H1 (cell line): ENCODE results near the gene CA10. TPM values are rescaled to one million over a fixed set of nuclear protein-coding genes. Genes with fewer than 3 reads are reported as not detected.
A peak's percentile ranks its signal among the peaks of the same experiment; 100 is the strongest.

Experiments
- CTCF ChIA-PET: fragments of 300-600 bp; sonication (Branson Sonifier 250); formaldehyde crosslinking; loops from one replicate; lab custom pipeline; 2021; ENCODE audit not compliant: partially characterized antibody; lab: Charles Lee
- POLR2A ChIA-PET: fragments of 300-600 bp; sonication (Branson Sonifier 250); formaldehyde crosslinking; loops from one replicate; lab custom pipeline; 2021; ENCODE audit warnings: inconsistent platforms; ENCODE audit not compliant: partially characterized antibody; lab: Charles Lee
- DNase-seq, 2 experiments: peaks; one replicate each; pipeline versions ENCODE4 v3.0.0 to v3.0.0-alpha.2; 2010 to 2022; ENCODE audit warnings: low spot score in 2 of 2, low read depth in 1 of 2, mixed read lengths in 1 of 2
- FAIRE-seq: peaks from 2 replicates; lab custom pipeline; 2011; peaks lifted over from hg19 to GRCh38; lab: Jason Lieb, UNC
- H2AFZ ChIP-seq: 2 replicates; pipeline ENCODE4 v1.8.1; 2012; ENCODE audit warnings: low read length, inconsistent platforms
- H2AK5ac ChIP-seq: 2 replicates; pipeline ENCODE4 v1.6.1; 2013; ENCODE audit warnings: low read depth, low read length
- H2BK120ac ChIP-seq: replicated peaks from 2 replicates; pipeline ENCODE3; 2013; ENCODE audit warnings: low read depth, low read length, inconsistent platforms
- H2BK12ac ChIP-seq: 2 replicates; pipeline ENCODE4 v1.6.1; 2013; ENCODE audit warnings: low read depth, low read length
- H2BK15ac ChIP-seq: 2 replicates; pipeline ENCODE4 v1.6.1; 2013; ENCODE audit warnings: low read length
- H2BK20ac ChIP-seq: 2 replicates; pipeline ENCODE4 v1.6.1; 2013; ENCODE audit warnings: low read length
- H2BK5ac ChIP-seq: 2 replicates; pipeline ENCODE4 v1.6.1; 2013; ENCODE audit warnings: low read depth, low read length
- H3K14ac ChIP-seq: 2 replicates; pipeline ENCODE4 v1.6.1; 2013; ENCODE audit warnings: inconsistent platforms; ENCODE audit not compliant: insufficient read length
- H3K18ac ChIP-seq: 2 replicates; pipeline ENCODE4 v1.6.1; 2013; ENCODE audit warnings: low read length; ENCODE audit errors: extremely low read depth
- H3K23ac ChIP-seq: 2 replicates; pipeline ENCODE4 v1.6.1; 2013; ENCODE audit warnings: inconsistent platforms; ENCODE audit not compliant: insufficient read length
- H3K23me2 ChIP-seq: 2 replicates; pipeline ENCODE4 v1.6.1; 2013; ENCODE audit warnings: low read depth, low read length
- H3K27ac ChIP-seq: 2 replicates; pipeline ENCODE4 v1.6.1; 2011; ENCODE audit warnings: low read depth, low read length, inconsistent platforms
- H3K27me3 ChIP-seq, 4 experiments: replicated peaks in 1 of 4; 1 replicate in 1 of 4; 2 replicates in 3 of 4; pipeline versions ENCODE4 v1.6.1 to v1.8.1; 2011 to 2013; ENCODE audit warnings: low read length in 3 of 4, mild to moderate bottlenecking in 3 of 4, inconsistent platforms in 2 of 4, mixed read lengths in 2 of 4, moderate library complexity in 1 of 4; ENCODE audit not compliant: control insufficient read depth in 3 of 4, insufficient read depth in 3 of 4; ENCODE audit errors: extremely low read depth in 1 of 4
- H3K36me3 ChIP-seq, 4 experiments: 2 replicates each; pipeline versions ENCODE4 v1.6.1 to v1.8.1; 2011 to 2013; ENCODE audit warnings: mild to moderate bottlenecking in 4 of 4, low read length in 3 of 4, moderate library complexity in 2 of 4, control low read depth in 1 of 4, inconsistent platforms in 1 of 4; ENCODE audit not compliant: insufficient read depth in 4 of 4, control insufficient read depth in 2 of 4
- H3K4ac ChIP-seq: replicated peaks from 2 replicates; pipeline ENCODE3; 2013; ENCODE audit warnings: low read length, low read depth, mixed read lengths, inconsistent platforms; ENCODE audit not compliant: insufficient read length
- H3K4me1 ChIP-seq, 4 experiments: replicated peaks in 1 of 4; 1 replicate in 1 of 4; 2 replicates in 3 of 4; pipeline versions ENCODE4 v1.6.1 to v1.8.1; 2011 to 2013; ENCODE audit warnings: low read length in 3 of 4, inconsistent platforms in 2 of 4, mixed read lengths in 1 of 4; ENCODE audit not compliant: insufficient read depth in 4 of 4, control insufficient read depth in 3 of 4
- H3K4me2 ChIP-seq, 2 experiments: 2 replicates each; pipeline versions ENCODE4 v1.6.1 to v1.8.1; 2011 to 2013; ENCODE audit warnings: low read depth in 2 of 2, low read length in 2 of 2, control low read depth in 1 of 2, inconsistent platforms in 1 of 2, mild to moderate bottlenecking in 1 of 2; ENCODE audit not compliant: insufficient read depth in 1 of 2
- H3K4me3 ChIP-seq, 4 experiments: fragments of 200-600, 300-600 bp in 1 of 4; sonication (generic), shearing (Covaris generic), sonication (Bioruptor Twin) in 1 of 4; 2 replicates each; pipeline versions ENCODE4 v1.5.1 to v1.8.1; 2011 to 2016; ENCODE audit warnings: low read length in 4 of 4, low read depth in 3 of 4, control low read depth in 2 of 4, inconsistent platforms in 2 of 4, mild to moderate bottlenecking in 2 of 4, mixed read lengths in 1 of 4, moderate library complexity in 1 of 4; ENCODE audit not compliant: insufficient read depth in 2 of 4; ENCODE audit errors: extremely low read depth in 1 of 4
- H3K56ac ChIP-seq: replicated peaks from 2 replicates; pipeline ENCODE3; 2013; ENCODE audit warnings: low read depth, mild to moderate bottlenecking, mixed read lengths, low read length, inconsistent platforms; ENCODE audit not compliant: insufficient read length
- H3K79me1 ChIP-seq: 2 replicates; pipeline ENCODE4 v1.6.1; 2013; ENCODE audit warnings: low read depth, low read length, control low read depth
- H3K79me2 ChIP-seq, 2 experiments: 2 replicates each; pipeline versions ENCODE4 v1.6.1 to v1.8.1; 2012 to 2013; ENCODE audit warnings: low read length in 2 of 2, mild to moderate bottlenecking in 2 of 2, inconsistent platforms in 1 of 2; ENCODE audit not compliant: insufficient read depth in 2 of 2, control insufficient read depth in 1 of 2
- H3K9ac ChIP-seq, 4 experiments: replicated peaks in 1 of 4; 1 replicate in 1 of 4; 2 replicates in 3 of 4; pipeline versions ENCODE4 v1.6.1 to v1.8.1; 2011 to 2013; ENCODE audit warnings: low read depth in 3 of 4, low read length in 3 of 4, control low read depth in 2 of 4, mild to moderate bottlenecking in 2 of 4, moderate library complexity in 2 of 4, inconsistent platforms in 1 of 4; ENCODE audit errors: extremely low read depth in 1 of 4
- H3K9me3 ChIP-seq, 2 experiments: 2 replicates each; pipeline versions ENCODE4 v1.6.1 to v1.8.1; 2012 to 2013; ENCODE audit warnings: mild to moderate bottlenecking in 2 of 2, moderate library complexity in 2 of 2, control low read depth in 1 of 2, inconsistent platforms in 1 of 2, low read depth in 1 of 2, low read length in 1 of 2, mixed read lengths in 1 of 2; ENCODE audit not compliant: insufficient read depth in 2 of 2
- H4K20me1 ChIP-seq, 2 experiments: replicated peaks in 1 of 2; 2 replicates each; pipeline versions ENCODE3 to v1.8.1; 2011 to 2013; ENCODE audit warnings: inconsistent platforms in 2 of 2, low read length in 2 of 2, mild to moderate bottlenecking in 1 of 2; ENCODE audit not compliant: insufficient read depth in 2 of 2, control insufficient read depth in 1 of 2
- H4K5ac ChIP-seq: 2 replicates; pipeline ENCODE4 v1.6.1; 2013; ENCODE audit warnings: low read length, low read depth, mixed read lengths, inconsistent platforms; ENCODE audit not compliant: insufficient read length
- H4K8ac ChIP-seq: 2 replicates; pipeline ENCODE4 v1.8.0; 2013; ENCODE audit warnings: mild to moderate bottlenecking, moderate library complexity, low read length, inconsistent platforms; ENCODE audit not compliant: insufficient read depth; ENCODE audit errors: extremely low read depth
- H4K91ac ChIP-seq: replicated peaks from 2 replicates; pipeline ENCODE3; 2013; ENCODE audit warnings: low read length, mixed read lengths, inconsistent platforms; ENCODE audit not compliant: insufficient read length
- ASH2L ChIP-seq: fragments of 200-600, 300-600 bp; sonication (generic); IDR thresholded peaks from one replicate; pipeline ENCODE4 v1.7.1; 2017; ENCODE audit warnings: low read length
- ATF3 ChIP-seq: IDR thresholded peaks from 2 replicates; pipeline ENCODE4 v1.6.1; 2011; ENCODE audit warnings: low read depth, mild to moderate bottlenecking, low read length; ENCODE audit not compliant: insufficient read depth
- BCL11A ChIP-seq, 2 experiments: IDR thresholded peaks; one replicate each; pipeline ENCODE4 v1.6.1; 2011; ENCODE audit warnings: low read depth in 2 of 2, low read length in 2 of 2, mild to moderate bottlenecking in 2 of 2
- CTCF ChIP-seq, 3 experiments: IDR thresholded peaks; 1 replicate in 2 of 3; 2 replicates in 1 of 3; pipeline versions ENCODE4 v1.5.1 to v1.6.1; 2011; ENCODE audit warnings: low read length in 3 of 3, mild to moderate bottlenecking in 3 of 3, inconsistent platforms in 2 of 3, low read depth in 1 of 3, moderate library complexity in 1 of 3; ENCODE audit not compliant: insufficient read depth in 1 of 3; ENCODE audit errors: control extremely low read depth in 1 of 3
- EGR1 ChIP-seq: IDR thresholded peaks from 2 replicates; pipeline ENCODE4 v1.6.1; 2011; ENCODE audit warnings: low read depth, low read length, borderline replicate concordance
- EP300 ChIP-seq, 2 experiments: IDR thresholded peaks; 1 replicate in 1 of 2; 2 replicates in 1 of 2; pipeline ENCODE4 v1.6.1; 2011 to 2012; ENCODE audit warnings: low read depth in 2 of 2, low read length in 2 of 2, mild to moderate bottlenecking in 2 of 2, borderline replicate concordance in 1 of 2, inconsistent platforms in 1 of 2, moderate library complexity in 1 of 2
- POLR2AphosphoS5 ChIP-seq: IDR thresholded peaks from 2 replicates; pipeline ENCODE4 v1.6.1; 2011; ENCODE audit warnings: low read depth, low read length
- RAD21 ChIP-seq, 2 experiments: IDR thresholded peaks in 1 of 2; conservative IDR thresholded peaks in 1 of 2; 2 replicates each; pipeline ENCODE4 v1.6.1; 2011; ENCODE audit warnings: low read depth in 2 of 2, low read length in 2 of 2, improper control_type of control experiment in 1 of 2, inconsistent platforms in 1 of 2, mild to moderate bottlenecking in 1 of 2, moderate library complexity in 1 of 2
- WGBS, 2 experiments: shearing (Covaris generic) in 1 of 2; methylation state at CpG; one replicate each; pipeline versions ENCODE4 v1.1.6 to v1.1.7; 2013 to 2015; ENCODE audit warnings: low lambda C conversion rate in 2 of 2, mixed read lengths in 2 of 2, inconsistent platforms in 1 of 2, low coverage in 1 of 2, missing lambda C conversion rate in 1 of 2; ENCODE audit not compliant: insufficient replicate concordance in 2 of 2, insufficient coverage in 1 of 2, insufficient read length in 1 of 2; ENCODE audit errors: extremely low coverage in 1 of 2, missing lambda C conversion rate in 1 of 2; 5-methylcytosine and 5-hydroxymethylcytosine counted together
- polyA plus RNA-seq, 7 experiments: library from polyadenylated mRNA; depleted of rRNA in 3 of 7; stranded (reverse) in 5 of 7; unstranded in 2 of 7; fragments of >200 nt in 5 of 7; fragments of 200-250 nt in 2 of 7; gene quantifications; 1 replicate in 5 of 7; 2 replicates in 1 of 7; 4 replicates in 1 of 7; pipeline versions ENCODE4 v1.2.1 to v1.2.3, GENCODE V29; 2011 to 2013; ENCODE audit warnings: missing spikeins in 2 of 7, mixed read lengths in 2 of 7
- total RNA-seq: library from RNA; stranded (reverse); fragmentation: NEBNext Ultra II Directional; extraction: Animal tissue kit (Norgen Biotek cat#: 25700); gene quantifications from 2 replicates; pipeline ENCODE4 v1.2.1, GENCODE V29; 2021

The CA10 gene
- total and polyA plus RNA-seq, 2 of the 8 experiments (the other 6 are each of a cell fraction or from before 2014, with no cell fraction given): 0.60 to 0.63 TPM

DNA sequence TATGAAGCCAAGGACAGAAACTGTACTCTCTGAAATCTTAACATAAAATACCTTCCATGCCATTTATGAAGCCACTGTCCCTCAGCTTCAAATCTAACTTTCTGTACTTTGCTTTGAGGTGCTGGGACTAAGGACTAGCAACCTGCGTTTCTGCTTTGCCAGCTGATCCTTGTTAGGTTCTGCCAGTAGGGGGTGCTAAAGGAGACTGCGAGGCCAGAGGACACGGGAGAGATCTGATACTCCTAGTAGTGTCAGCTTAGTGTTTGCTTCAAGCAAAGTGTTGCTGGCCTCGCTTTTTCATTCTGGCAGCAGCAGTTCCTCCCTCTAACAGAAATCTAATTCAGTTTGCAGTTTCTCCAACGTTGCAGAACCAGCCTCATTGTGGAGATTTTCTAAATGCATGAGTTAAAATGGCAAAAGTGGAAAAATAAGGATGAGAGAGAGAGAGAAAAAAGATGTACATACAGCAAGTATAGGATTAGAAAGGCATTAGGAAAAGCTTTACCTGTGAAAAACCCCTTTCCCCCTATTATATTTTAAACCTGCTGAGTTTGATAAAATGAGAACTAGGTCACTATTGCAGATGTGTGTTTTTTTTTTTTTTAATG lies 297.5 kb downstream of the CA10 start:
- Histone ChIP-seq H3K4me1 (no peaks in the 10 kb centered on the region), H2BK5ac (no peak overlapping the region), H4K91ac (no peak overlapping the region), H3K4me3 (no peak overlapping the region), H2AK5ac (no peak overlapping the region), H4K8ac (no peak overlapping the region), H3K23me2 (no peaks in the 10 kb centered on the region), H2AFZ (no peak overlapping the region), H4K20me1 (no peaks in the 10 kb centered on the region), H3K79me1 (no peaks in the 10 kb centered on the region), H3K9ac (no peak overlapping the region), H3K14ac (no peak overlapping the region), H3K27ac (no peak overlapping the region), H3K27me3 (no peaks in the 10 kb centered on the region), H2BK120ac (no peak overlapping the region), H2BK20ac (no peak overlapping the region), H3K9me3 (peaks cover 10 to 11% of the 10 kb centered on the region in 2 experiments; a peak in 3 of 4 replicates), H2BK15ac (no peak overlapping the region), H3K23ac (no peak overlapping the region), H4K5ac (no peak overlapping the region), H3K56ac (no peak overlapping the region), H3K4ac (no peak overlapping the region), H2BK12ac (no peak overlapping the region), H3K18ac (no peak overlapping the region), H3K4me2 (no peak overlapping the region), H3K79me2 (no peaks in the 10 kb centered on the region), H3K36me3 (no peaks in the 10 kb centered on the region)
- FAIRE-seq: peak; percentile 97
- POLR2A ChIA-PET: no interaction called here
- 22% methylated on average over 5 of the region's 5 CpGs; no CpG with 5 or more reads in 1 of the 2 experiments for WGBS, 2 experiments
- DNase-seq: peak; percentile 43 to 81
- CTCF ChIA-PET: interaction anchor here (0.6 to 2.7 kb wide), 32 partner anchors 8 to 539 kb away, joined by 3 to 20 read pairs (median 4); no protein-coding TSS in a partner anchor
- TF ChIP-seq EGR1 (no peak), BCL11A (IDR thresholded peaks at IDR 0.05; ENCODE audit: low read depth in 2 of 2, low read length in 2 of 2) (no peak), ASH2L (no peak), CTCF (IDR thresholded peaks at IDR 0.05; ENCODE audit: control extremely low read depth in 1 of 3, insufficient read depth in 1 of 3, low read depth in 1 of 3, low read length in 3 of 3) (peak; percentile 77 to 94 (median 88)), RAD21 (IDR thresholded peaks at IDR 0.05 in 1 of 2, conservative IDR thresholded peaks at IDR 0.05 in 1 of 2; ENCODE audit: low read depth in 2 of 2, low read length in 2 of 2) (peak; percentile 86 to 87), ATF3 (no peak), EP300 (IDR thresholded peaks at IDR 0.05; ENCODE audit: borderline replicate concordance in 1 of 2, low read depth in 2 of 2, low read length in 2 of 2) (no peak), POLR2AphosphoS5 (no peak)
